ENCODE data around the gene ST8SIA3. TPM values are rescaled to one million over a fixed set of nuclear protein-coding genes. Genes with fewer than 3 reads are reported as not detected.

The ST8SIA3 gene
- total and polyA plus RNA-seq, 2 donors (not counting 3 experiments of a cell fraction or from before 2014, with no cell fraction given) = not detected

- CTCF ChIA-PET = no interaction called here
These were observed 64.2 kb downstream of the ST8SIA3 start for GRCh38 chr18:57416542-57416941.

More at GRCh38 chr18:57416542-57416941, 64.2 kb downstream of the ST8SIA3 start:
- Histone ChIP-seq H3K9me3 (replicated peaks; ENCODE audit: control insufficient read depth, insufficient read depth, low read length) (no peaks in the 10 kb centered on the region), H3K4me1 (ENCODE audit: control insufficient read depth, extremely low read depth, insufficient read depth, low read length) (no peaks in the 10 kb centered on the region), H3K4me2 (ENCODE audit: insufficient read depth, low read length) (no peak overlapping the region), H4K20me1 (replicated peaks; ENCODE audit: control insufficient read depth, extremely low read depth, insufficient read depth, low read length) (no peaks in the 10 kb centered on the region), H3K79me2 (ENCODE audit: control insufficient read depth, insufficient read depth, low read length) (no peaks in the 10 kb centered on the region), H3K9ac (replicated peaks; ENCODE audit: extremely low read depth, insufficient read depth, low read length) (no peak overlapping the region), H3K4me3 (replicated peaks in 1 of 3; ENCODE audit: insufficient read depth in 1 of 3, low read depth in 1 of 3, low read length in 3 of 3) (no peak overlapping the region), H2AFZ (ENCODE audit: low read depth, low read length) (no peak overlapping the region), H3K9me1 (replicated peaks; ENCODE audit: control insufficient read depth, extremely low read depth, insufficient read depth, low read length) (no peaks in the 10 kb centered on the region), H3K27ac (ENCODE audit: insufficient read depth, low read depth, low read length) (no peak overlapping the region), H3K27me3 (ENCODE audit: control insufficient read depth in 2 of 2, insufficient read depth in 2 of 2, low read length in 2 of 2) (peaks cover 0 to 2% of the 10 kb centered on the region in 2 experiments), H3K36me3 (ENCODE audit: control insufficient read depth in 2 of 2, extremely low read depth in 1 of 2, insufficient read depth in 2 of 2, low read length in 2 of 2) (no peaks in the 10 kb centered on the region)
- no peak for TF ChIP-seq MAX (IDR thresholded peaks at IDR 0.05; ENCODE audit: insufficient read depth, insufficient read length)
- TF ChIP-seq JUN (IDR thresholded peaks at IDR 0.05; ENCODE audit: borderline replicate concordance, insufficient read depth, insufficient read length, low read depth) = no peak
- TF ChIP-seq GATA2 (IDR thresholded peaks at IDR 0.05; ENCODE audit: insufficient read depth, insufficient read length, low read depth, low read length) = no peak
- TF ChIP-seq MYC (IDR thresholded peaks at IDR 0.05; ENCODE audit: low read depth, low read length) = no peak
- TF ChIP-seq POLR2A (IDR thresholded peaks at IDR 0.05; ENCODE audit: low read depth, low read length) = no peak
- TF ChIP-seq CTCF (IDR thresholded peaks at IDR 0.05; ENCODE audit: extremely low read depth in 1 of 2, insufficient read depth in 1 of 2, low read depth in 1 of 2, low read length in 2 of 2) = no peak
- TF ChIP-seq EZH2 (IDR thresholded peaks at IDR 0.05; ENCODE audit: borderline replicate concordance, low read depth, low read length, severe bottlenecking) = no peak
- no peak for TF ChIP-seq FOS (IDR thresholded peaks at IDR 0.05; ENCODE audit: borderline replicate concordance, insufficient read depth, low read length)
- TF ChIP-seq POLR2AphosphoS5 (IDR thresholded peaks at IDR 0.05; ENCODE audit: insufficient read depth, low read depth, low read length) = no peak
- no TSS peak for BruUV-seq (replicated peaks)
- DNase-seq (ENCODE audit: low read depth, low spot score) = no peak
- dilution Hi-C loops (cut with MboI; ENCODE audit: extremely low pct_ligation_motif_present, low sequenced_read_pairs) (no loop called here), intact Hi-C loops (cut with micrococcal nuclease) (no loop called here)
- POLR2A ChIA-PET = no interaction called here
- FAIRE-seq = no peak

Other genes starting within 250 kb of the ST8SIA3 start
- gene BOD1L2, start 205.5 kb upstream of the ST8SIA3 start, total RNA-seq = not detected in 2 replicates
- not detected in 2 replicates for gene BOD1L2, start 205.5 kb upstream of the ST8SIA3 start, polyA plus RNA-seq
- gene ONECUT2, start 82.8 kb downstream of the ST8SIA3 start, total RNA-seq = 0.05 and 0.62 TPM in 2 replicates
- gene ONECUT2, start 82.8 kb downstream of the ST8SIA3 start, polyA plus RNA-seq = under 0.01 and 0.01 TPM in 2 replicates
- 27.9 and 33.3 TPM in 2 replicates for gene FECH, start 234.1 kb downstream of the ST8SIA3 start, total RNA-seq
- gene FECH, start 234.1 kb downstream of the ST8SIA3 start, polyA plus RNA-seq = 20.9 and 25.3 TPM in 2 replicates